K562 (cell line): Measurements from ENCODE around the gene ARHGAP12. TPM values are rescaled to one million over a fixed set of nuclear protein-coding genes. Genes with fewer than 3 reads are reported as not detected.

Source experiments
- CHAMP1 ChIP-seq: fragments of 450-650 bp; IDR thresholded peaks from 2 replicates; pipeline ENCODE4 v1.6.1; 2016; ENCODE audit warnings: mild to moderate bottlenecking
- MCM5 ChIP-seq: fragments of 450-650 bp; IDR thresholded peaks from 2 replicates; pipeline ENCODE4 v1.6.1; 2016; ENCODE audit warnings: low read depth
- PCBP1 ChIP-seq: fragments of 200-400 bp; formaldehyde crosslinking; IDR thresholded peaks from 2 replicates; pipeline ENCODE4 v1.6.1; 2018; ENCODE audit warnings: mild to moderate bottlenecking, low read depth, low read length; ENCODE audit not compliant: poor library complexity, severe bottlenecking
- RBM17 ChIP-seq: fragments of 200-400 bp; formaldehyde crosslinking; IDR thresholded peaks from 2 replicates; pipeline ENCODE4 v1.6.1; 2017; ENCODE audit warnings: low read depth, mild to moderate bottlenecking, low read length, borderline replicate concordance
- RREB1 ChIP-seq: fragments of 250-450 bp; sonication (Bioruptor Pico); IDR thresholded peaks from 2 replicates; pipeline ENCODE4 v1.4.0; 2020
- SMAD2 ChIP-seq: fragments of 150-350 bp; IDR thresholded peaks from 2 replicates; pipeline ENCODE4 v1.6.1; 2014; ENCODE audit warnings: low read depth, mild to moderate bottlenecking, low read length
- STAT6 ChIP-seq: sonication (generic); formaldehyde crosslinking; IDR thresholded peaks from 2 replicates; pipeline ENCODE4 v1.8.1; 2023; ENCODE audit warnings: mild to moderate bottlenecking, missing genetic modification reagents
- TBP ChIP-seq: optimal IDR thresholded peaks from 2 replicates; pipeline ENCODE3; 2011; ENCODE audit warnings: low read depth, low read length, improper control_type of control experiment
- TFAP4 ChIP-seq: sonication (generic); formaldehyde crosslinking; IDR thresholded peaks from 2 replicates; pipeline ENCODE4 v1.8.0; 2022; ENCODE audit warnings: missing genetic modification reagents, mild to moderate bottlenecking, moderate library complexity, borderline replicate concordance
- VEZF1 ChIP-seq: fragments of 200-800 bp; sonication (Bioruptor generic); IDR thresholded peaks from 2 replicates; pipeline ENCODE4 v1.6.1; 2017; ENCODE audit warnings: missing genetic modification characterization, missing compliant biosample characterization
- ZNF41 ChIP-seq: fragments of 250-450 bp; sonication (Bioruptor Pico); conservative IDR thresholded peaks from 2 replicates; pipeline ENCODE4 v1.4.0; 2020; ENCODE audit warnings: mild to moderate bottlenecking
- polyA plus RNA-seq, 8 experiments: library from polyadenylated mRNA; depleted of rRNA in 4 of 8; stranded (reverse) in 5 of 8; unstranded in 3 of 8; fragments of >200 nt; fragmentation: Nextera tagmentation in 2 of 8; fragmentation: Illumina TruSeq in 1 of 8; extraction: Ambion mirVana in 2 of 8; extraction: Trizol in 1 of 8; gene quantifications; 2 replicates each; pipeline versions ENCODE4 v1.2.1 to v1.2.3, GENCODE V29; 2011 to 2014; ENCODE audit warnings: inconsistent platforms in 1 of 8, missing spikeins in 1 of 8
- total RNA-seq, 7 experiments: library from RNA; depleted of rRNA in 6 of 7; stranded (reverse); fragments of >200 nt in 6 of 7; fragmentation: Illumina TruSeq in 2 of 7; extraction: Trizol in 2 of 7; gene quantifications; 2 replicates each; pipeline versions ENCODE4 v1.2.1 to v1.2.3, GENCODE V29; 2011 to 2021; ENCODE audit warnings: low replicate concordance in 1 of 7

Gene ARHGAP12
- total and polyA plus RNA-seq, 9 of the 15 experiments (the other 6 are each of a cell fraction or from before 2014, with no cell fraction given), result 4.4 to 18.7 (median 10.1) TPM

- TF ChIP-seq STAT6 (CRISPR knock-in tag), result no peak
- TF ChIP-seq CHAMP1, result peak; percentile 95
- no peak for TF ChIP-seq RBM17
- TF ChIP-seq PCBP1, result no peak
- TF ChIP-seq RREB1 (CRISPR knock-in tag), result no peak
- no peak for TF ChIP-seq MCM5
- TF ChIP-seq TBP, result peak; percentile 61
- no peak for TF ChIP-seq SMAD2
- TF ChIP-seq ZNF41 (CRISPR knock-in tag), result 0 out of 2 replicates have a peak, but pooled peaks have one; percentile 30
- TF ChIP-seq VEZF1, result peak; percentile 48; the same call in 1 of the 2 replicates
- TF ChIP-seq TFAP4 (CRISPR knock-in tag), result peak; percentile 42; the same call in 1 of the 2 replicates
Measured at GRCh38 chr10:31972519-31973041, 43.9 kb upstream of the ARHGAP12 start (continued).
